ENCODE results near the gene ARHGEF17. TPM values are rescaled to one million over a fixed set of nuclear protein-coding genes. Genes with fewer than 3 reads are reported as not detected.

ARHGEF17 gene
- total and polyA plus RNA-seq, 2 of the 13 experiments (the other 11 are each of a cell fraction or from before 2014, with no cell fraction given): 10.7 to 28.8 TPM

GRCh38 chr11:73288192-73288872, 19.7 kb upstream of the ARHGEF17 start (continued):
- TF ChIP-seq ZNF652 (CRISPR knock-in tag; IDR thresholded peaks at IDR 0.05; ENCODE audit: borderline replicate concordance, low read depth) (no peak), WIZ (CRISPR knock-in tag; IDR thresholded peaks at IDR 0.05) (no peak), SALL1 (CRISPR knock-in tag; IDR thresholded peaks at IDR 0.05) (no peak), GABPA (IDR thresholded peaks at IDR 0.05; ENCODE audit: low read depth, low read length) (no peak), GABPA (CRISPR knock-in tag; IDR thresholded peaks at IDR 0.05; ENCODE audit: low read depth) (no peak), RARG (CRISPR knock-in tag; IDR thresholded peaks at IDR 0.05; ENCODE audit: low read depth) (no peak), MIXL1 (CRISPR knock-in tag; IDR thresholded peaks at IDR 0.05) (no peak), TBP (CRISPR knock-in tag; IDR thresholded peaks at IDR 0.05) (no peak), REST (IDR thresholded peaks at IDR 0.05; ENCODE audit: borderline replicate concordance in 1 of 2, low read depth in 1 of 2, low read length in 2 of 2) (no peak), ZNF441 (CRISPR knock-in tag; IDR thresholded peaks at IDR 0.05; ENCODE audit: borderline replicate concordance) (no peak), ZBTB34 (CRISPR knock-in tag; IDR thresholded peaks at IDR 0.05) (no peak), ZNF710 (CRISPR knock-in tag; IDR thresholded peaks at IDR 0.05; ENCODE audit: borderline replicate concordance) (no peak), FOSL2 (CRISPR knock-in tag; IDR thresholded peaks at IDR 0.05) (no peak), BATF2 (CRISPR knock-in tag; IDR thresholded peaks at IDR 0.05) (no peak)
- TF ChIP-seq, protein P1, sequence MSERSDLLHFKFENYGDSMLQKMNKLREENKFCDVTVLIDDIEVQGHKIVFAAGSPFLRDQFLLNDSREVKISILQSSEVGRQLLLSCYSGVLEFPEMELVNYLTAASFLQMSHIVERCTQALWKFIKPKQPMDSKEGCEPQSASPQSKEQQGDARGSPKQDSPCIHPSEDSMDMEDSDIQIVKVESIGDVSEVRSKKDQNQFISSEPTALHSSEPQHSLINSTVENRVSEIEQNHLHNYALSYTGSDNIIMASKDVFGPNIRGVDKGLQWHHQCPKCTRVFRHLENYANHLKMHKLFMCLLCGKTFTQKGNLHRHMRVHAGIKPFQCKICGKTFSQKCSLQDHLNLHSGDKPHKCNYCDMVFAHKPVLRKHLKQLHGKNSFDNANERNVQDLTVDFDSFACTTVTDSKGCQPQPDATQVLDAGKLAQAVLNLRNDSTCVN (CRISPR knock-in tag; IDR thresholded peaks at IDR 0.05; ENCODE audit: borderline replicate concordance): no peak
- TF ChIP-seq, protein P2, sequence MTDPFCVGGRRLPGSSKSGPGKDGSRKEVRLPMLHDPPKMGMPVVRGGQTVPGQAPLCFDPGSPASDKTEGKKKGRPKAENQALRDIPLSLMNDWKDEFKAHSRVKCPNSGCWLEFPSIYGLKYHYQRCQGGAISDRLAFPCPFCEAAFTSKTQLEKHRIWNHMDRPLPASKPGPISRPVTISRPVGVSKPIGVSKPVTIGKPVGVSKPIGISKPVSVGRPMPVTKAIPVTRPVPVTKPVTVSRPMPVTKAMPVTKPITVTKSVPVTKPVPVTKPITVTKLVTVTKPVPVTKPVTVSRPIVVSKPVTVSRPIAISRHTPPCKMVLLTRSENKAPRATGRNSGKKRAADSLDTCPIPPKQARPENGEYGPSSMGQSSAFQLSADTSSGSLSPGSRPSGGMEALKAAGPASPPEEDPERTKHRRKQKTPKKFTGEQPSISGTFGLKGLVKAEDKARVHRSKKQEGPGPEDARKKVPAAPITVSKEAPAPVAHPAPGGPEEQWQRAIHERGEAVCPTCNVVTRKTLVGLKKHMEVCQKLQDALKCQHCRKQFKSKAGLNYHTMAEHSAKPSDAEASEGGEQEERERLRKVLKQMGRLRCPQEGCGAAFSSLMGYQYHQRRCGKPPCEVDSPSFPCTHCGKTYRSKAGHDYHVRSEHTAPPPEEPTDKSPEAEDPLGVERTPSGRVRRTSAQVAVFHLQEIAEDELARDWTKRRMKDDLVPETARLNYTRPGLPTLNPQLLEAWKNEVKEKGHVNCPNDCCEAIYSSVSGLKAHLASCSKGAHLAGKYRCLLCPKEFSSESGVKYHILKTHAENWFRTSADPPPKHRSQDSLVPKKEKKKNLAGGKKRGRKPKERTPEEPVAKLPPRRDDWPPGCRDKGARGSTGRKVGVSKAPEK (CRISPR knock-in tag; IDR thresholded peaks at IDR 0.05; ENCODE audit: borderline replicate concordance): no peak

Data from HepG2 (cell line).